ENCODE measurements around the gene GAS2L1.

GAS2L1 gene

DNA sequence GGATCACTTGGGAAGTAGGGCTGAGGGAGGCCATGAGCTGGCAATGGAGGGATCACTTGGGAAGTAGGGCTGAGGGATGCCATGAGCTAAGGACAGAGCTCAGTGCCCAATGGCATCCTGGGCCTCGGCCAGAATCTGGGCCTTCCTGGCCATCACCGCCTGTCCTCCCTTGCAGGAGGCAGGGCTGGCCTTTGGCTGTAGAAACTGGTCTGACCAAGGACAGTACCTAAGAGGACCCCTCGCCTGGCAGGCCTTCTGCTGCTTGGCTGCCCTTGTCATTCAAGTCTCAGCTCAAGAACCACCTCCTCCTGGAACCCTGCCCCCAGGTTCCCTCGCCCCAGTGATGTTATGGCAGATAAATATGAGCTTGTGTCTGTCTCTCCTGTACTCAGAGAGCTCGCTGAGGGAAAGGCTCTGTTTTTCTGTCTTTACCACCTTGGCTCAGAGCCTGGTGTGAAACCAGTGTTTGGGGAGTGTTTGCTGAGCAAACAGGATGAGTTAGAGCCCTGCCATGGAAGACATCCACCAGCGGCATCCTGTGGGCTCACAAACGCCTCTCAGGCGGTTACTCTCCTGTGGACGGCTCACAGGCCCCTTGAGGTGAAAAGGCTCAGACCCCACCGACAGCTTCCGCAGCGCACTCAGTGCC is 28.4 kb downstream of the GAS2L1 start:
- no peak for TF ChIP-seq FEZF1 (tag by site-specific recombination; IDR thresholded peaks at IDR 0.05)
- H3K4me1 ChIP-seq (ENCODE audit: control insufficient read depth, insufficient read depth, low read length): no peaks in the 10 kb centered on the region
- H3K9me3 ChIP-seq (ENCODE audit: control insufficient read depth, insufficient read depth, low read depth, low read length): no peaks in the 10 kb centered on the region
- H3K4me3 ChIP-seq (ENCODE audit: low read depth, low read length): no peak overlapping the region
- peaks cover 7 to 98% of the 10 kb centered on the region in 2 experiments for H3K36me3 ChIP-seq (ENCODE audit: control insufficient read depth in 2 of 2, insufficient read depth in 1 of 2, low read length in 2 of 2)
- ChIA-PET CTCF (interaction anchor here (1.0 kb wide), 2 partner anchors 16 to 24 kb away, joined by 3 read pairs; no protein-coding TSS in a partner anchor), POLR2A (interaction anchor here (1.1 kb wide), 1 partner anchor 20 kb away, joined by 4 read pairs; the partner anchor contains the start of gene RASL10A)
- H3K27ac ChIP-seq (ENCODE audit: extremely low read depth, low read depth, low read length): no peak overlapping the region

GRCh38 chr22:29335656-29336055 is 29.2 kb downstream of the GAS2L1 start:
- CTCF ChIA-PET: no interaction called here
- Histone ChIP-seq H3K4me1 (ENCODE audit: control insufficient read depth, insufficient read depth, low read length) (no peaks in the 10 kb centered on the region), H3K36me3 (ENCODE audit: control insufficient read depth in 2 of 2, insufficient read depth in 1 of 2, low read length in 2 of 2) (peaks cover 7 to 98% of the 10 kb centered on the region in 2 experiments)

GRCh38 chr22:29336751-29337490 is 30.5 kb downstream of the GAS2L1 start:
- H3K27ac ChIP-seq (ENCODE audit: extremely low read depth, low read depth, low read length): no peak overlapping the region
- H3K36me3 ChIP-seq (ENCODE audit: control insufficient read depth in 2 of 2, insufficient read depth in 1 of 2, low read length in 2 of 2): peaks cover 7 to 99% of the 10 kb centered on the region in 2 experiments
- ChIA-PET CTCF (interaction anchor here (0.7 kb wide), 2 partner anchors 289 to 688 kb away, joined by 3 read pairs; no protein-coding TSS in a partner anchor), POLR2A (interaction anchor here (0.6 kb wide), 1 partner anchor 454 kb away, joined by 3 read pairs; the partner anchor contains the start of gene ZNRF3)
- no peaks in the 10 kb centered on the region for H3K9me3 ChIP-seq (ENCODE audit: control insufficient read depth, insufficient read depth, low read depth, low read length)
- no peaks in the 10 kb centered on the region for H3K4me1 ChIP-seq (ENCODE audit: control insufficient read depth, insufficient read depth, low read length)
- TF ChIP-seq ZNF623 (tag by site-specific recombination; IDR thresholded peaks at IDR 0.05) (no peak), GLI2 (tag by site-specific recombination; IDR thresholded peaks at IDR 0.05; ENCODE audit: borderline replicate concordance, low read depth) (no peak)
- no peak overlapping the region for H3K4me3 ChIP-seq (ENCODE audit: low read depth, low read length)

More at GRCh38 chr22:29335656-29336055, 29.2 kb downstream of the GAS2L1 start:
- Histone ChIP-seq H3K9me3 (ENCODE audit: control insufficient read depth, insufficient read depth, low read depth, low read length) (no peaks in the 10 kb centered on the region), H3K27ac (ENCODE audit: extremely low read depth, low read depth, low read length) (no peak overlapping the region), H3K4me3 (ENCODE audit: low read depth, low read length) (no peak overlapping the region)
- TF ChIP-seq, protein P1, sequence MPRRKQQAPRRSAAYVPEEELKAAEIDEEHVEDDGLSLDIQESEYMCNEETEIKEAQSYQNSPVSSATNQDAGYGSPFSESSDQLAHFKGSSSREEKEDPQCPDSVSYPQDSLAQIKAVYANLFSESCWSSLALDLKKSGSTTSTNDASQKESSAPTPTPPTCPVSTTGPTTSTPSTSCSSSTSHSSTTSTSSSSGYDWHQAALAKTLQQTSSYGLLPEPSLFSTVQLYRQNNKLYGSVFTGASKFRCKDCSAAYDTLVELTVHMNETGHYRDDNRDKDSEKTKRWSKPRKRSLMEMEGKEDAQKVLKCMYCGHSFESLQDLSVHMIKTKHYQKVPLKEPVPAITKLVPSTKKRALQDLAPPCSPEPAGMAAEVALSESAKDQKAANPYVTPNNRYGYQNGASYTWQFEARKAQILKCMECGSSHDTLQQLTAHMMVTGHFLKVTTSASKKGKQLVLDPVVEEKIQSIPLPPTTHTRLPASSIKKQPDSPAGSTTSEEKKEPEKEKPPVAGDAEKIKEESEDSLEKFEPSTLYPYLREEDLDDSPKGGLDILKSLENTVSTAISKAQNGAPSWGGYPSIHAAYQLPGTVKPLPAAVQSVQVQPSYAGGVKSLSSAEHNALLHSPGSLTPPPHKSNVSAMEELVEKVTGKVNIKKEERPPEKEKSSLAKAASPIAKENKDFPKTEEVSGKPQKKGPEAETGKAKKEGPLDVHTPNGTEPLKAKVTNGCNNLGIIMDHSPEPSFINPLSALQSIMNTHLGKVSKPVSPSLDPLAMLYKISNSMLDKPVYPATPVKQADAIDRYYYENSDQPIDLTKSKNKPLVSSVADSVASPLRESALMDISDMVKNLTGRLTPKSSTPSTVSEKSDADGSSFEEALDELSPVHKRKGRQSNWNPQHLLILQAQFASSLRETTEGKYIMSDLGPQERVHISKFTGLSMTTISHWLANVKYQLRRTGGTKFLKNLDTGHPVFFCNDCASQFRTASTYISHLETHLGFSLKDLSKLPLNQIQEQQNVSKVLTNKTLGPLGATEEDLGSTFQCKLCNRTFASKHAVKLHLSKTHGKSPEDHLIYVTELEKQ (tag by site-specific recombination; IDR thresholded peaks at IDR 0.05; ENCODE audit: borderline replicate concordance): no peak
- TF ChIP-seq ZNF157 (tag by site-specific recombination; IDR thresholded peaks at IDR 0.05) (no peak), TRIM28 (IDR thresholded peaks at IDR 0.05; ENCODE audit: borderline replicate concordance, low read length) (no peak), ZNF280C (tag by site-specific recombination; IDR thresholded peaks at IDR 0.05) (no peak), ZNF626 (tag by site-specific recombination; IDR thresholded peaks at IDR 0.05) (no peak), ZNF221 (tag by site-specific recombination; IDR thresholded peaks at IDR 0.05; ENCODE audit: borderline replicate concordance) (no peak)
- TF ChIP-seq, protein P2, sequence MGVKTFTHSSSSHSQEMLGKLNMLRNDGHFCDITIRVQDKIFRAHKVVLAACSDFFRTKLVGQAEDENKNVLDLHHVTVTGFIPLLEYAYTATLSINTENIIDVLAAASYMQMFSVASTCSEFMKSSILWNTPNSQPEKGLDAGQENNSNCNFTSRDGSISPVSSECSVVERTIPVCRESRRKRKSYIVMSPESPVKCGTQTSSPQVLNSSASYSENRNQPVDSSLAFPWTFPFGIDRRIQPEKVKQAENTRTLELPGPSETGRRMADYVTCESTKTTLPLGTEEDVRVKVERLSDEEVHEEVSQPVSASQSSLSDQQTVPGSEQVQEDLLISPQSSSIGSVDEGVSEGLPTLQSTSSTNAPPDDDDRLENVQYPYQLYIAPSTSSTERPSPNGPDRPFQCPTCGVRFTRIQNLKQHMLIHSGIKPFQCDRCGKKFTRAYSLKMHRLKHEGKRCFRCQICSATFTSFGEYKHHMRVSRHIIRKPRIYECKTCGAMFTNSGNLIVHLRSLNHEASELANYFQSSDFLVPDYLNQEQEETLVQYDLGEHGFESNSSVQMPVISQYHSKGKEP (tag by site-specific recombination; IDR thresholded peaks at IDR 0.05): no peak
- POLR2A ChIA-PET: no interaction called here

Data from HEK293 (cell line).